A549 (cell line): ENCODE measurements around the gene MCM7. TPM values are rescaled to one million over a fixed set of nuclear protein-coding genes. Genes with fewer than 3 reads are reported as not detected.

ENCODE experiments used
- ATAC-seq, 2 experiments: fragments of 200-7000 bp in 1 of 2; fragments of >200 bp in 1 of 2; cut with Nextera tagmentation in 1 of 2; cut with Tn5 transposase in 1 of 2; 3 replicates each; pipeline versions ENCODE4 v1.8.0 to v1.9.1; 2018 to 2020; ENCODE audit warnings: mild to moderate bottlenecking in 1 of 2, moderate library complexity in 1 of 2
- CTCF ChIA-PET: fragments of 300-600 bp; sonication (Branson Sonifier 250); formaldehyde crosslinking; extraction: SDS; loops from one replicate; lab custom pipeline; 2021; ENCODE audit warnings: antibody characterized with exemption, inconsistent platforms; lab: Yijun Ruan, JAX
- POLR2A ChIA-PET: fragments of 350-600 bp; formaldehyde crosslinking; extraction: SDS; loops from one replicate; lab custom pipeline; 2021; ENCODE audit warnings: antibody characterized with exemption, inconsistent platforms; lab: Yijun Ruan, JAX
- DNase-seq, 2 experiments: peaks; one replicate each; pipeline versions ENCODE4 v3.0.0 to v3.0.0-alpha.2; 2011 to 2016; ENCODE audit warnings: low read depth in 1 of 2, low spot score in 1 of 2
- FAIRE-seq: peaks from 2 replicates; lab custom pipeline; 2011; peaks lifted over from hg19 to GRCh38; lab: Jason Lieb, UNC
- H3K27ac ChIP-seq, 2 experiments: fragments of >200 bp; sonication (Bioruptor Twin); formaldehyde crosslinking; 3 replicates each; pipeline ENCODE4 v1.5.1; 2016 to 2017
- H3K4me1 ChIP-seq: fragments of >200 bp; sonication (Bioruptor Twin); formaldehyde crosslinking; 3 replicates; pipeline ENCODE4 v1.6.1; 2016
- H3K4me2 ChIP-seq: fragments of >200 bp; sonication (Bioruptor Twin); formaldehyde crosslinking; 3 replicates; pipeline ENCODE4 v1.6.1; 2016
- H3K4me3 ChIP-seq: fragments of >200 bp; sonication (Bioruptor Twin); formaldehyde crosslinking; 3 replicates; pipeline ENCODE4 v1.5.1; 2016
- H3K9me3 ChIP-seq: fragments of >200 bp; sonication (Bioruptor Twin); formaldehyde crosslinking; 3 replicates; pipeline ENCODE4 v1.6.1; 2016
- CEBPB ChIP-seq, 2 experiments: fragments of >200 bp in 1 of 2; sonication (Bioruptor Twin) in 1 of 2; formaldehyde crosslinking in 1 of 2; IDR thresholded peaks; 2 replicates each; pipeline ENCODE4 v1.6.1; 2012 to 2016
- CHD4 ChIP-seq: fragments of 200-600 bp; sonication (generic); IDR thresholded peaks from 2 replicates; pipeline ENCODE4 v1.6.1; 2016; ENCODE audit warnings: antibody characterized with exemption, mild to moderate bottlenecking, borderline replicate concordance
- CTCF ChIP-seq: fragments of >200 bp; sonication (Bioruptor Twin); formaldehyde crosslinking; IDR thresholded peaks from 3 replicates; pipeline ENCODE4 v1.5.1; 2016
- EHMT2 ChIP-seq: fragments of 200-600 bp; sonication (generic); IDR thresholded peaks from 2 replicates; pipeline ENCODE4 v1.6.1; 2016; ENCODE audit warnings: antibody characterized with exemption, low read depth, mild to moderate bottlenecking, moderate library complexity
- GATA3 ChIP-seq: IDR thresholded peaks from 2 replicates; pipeline ENCODE4 v1.6.1; 2012; ENCODE audit warnings: borderline replicate concordance
- HDAC2 ChIP-seq: fragments of 200-600 bp; sonication (generic); IDR thresholded peaks from 2 replicates; pipeline ENCODE4 v1.6.1; 2016
- HEYL ChIP-seq: fragments of 250-450 bp; sonication (Bioruptor Pico); IDR thresholded peaks from 2 replicates; pipeline ENCODE4 v1.8.0; 2021; ENCODE audit warnings: mild to moderate bottlenecking, moderate library complexity
- HOXA7 ChIP-seq: fragments of 250-450 bp; sonication (Bioruptor Pico); IDR thresholded peaks from 2 replicates; pipeline ENCODE4 v1.5.0; 2020; ENCODE audit warnings: mild to moderate bottlenecking, moderate library complexity
- HOXB13 ChIP-seq: fragments of 250-450 bp; sonication (Bioruptor Pico); IDR thresholded peaks from 2 replicates; pipeline ENCODE4 v1.5.0; 2020; ENCODE audit warnings: low read depth, mild to moderate bottlenecking, moderate library complexity
- HOXB5 ChIP-seq: fragments of 250-450 bp; sonication (Bioruptor Pico); IDR thresholded peaks from 2 replicates; pipeline ENCODE4 v1.5.0; 2020; ENCODE audit warnings: mild to moderate bottlenecking, moderate library complexity
- KDM1A ChIP-seq: fragments of 200-600 bp; sonication (generic); IDR thresholded peaks from 2 replicates; pipeline ENCODE4 v1.6.1; 2016; ENCODE audit warnings: low read depth, mild to moderate bottlenecking
- MAX ChIP-seq: IDR thresholded peaks from 2 replicates; pipeline ENCODE4 v1.6.1; 2012
- MAZ ChIP-seq: fragments of 150-350 bp; IDR thresholded peaks from 2 replicates; pipeline ENCODE4 v1.6.1; 2014; ENCODE audit warnings: antibody characterized with exemption, low read depth, low read length, borderline replicate concordance
- NFE2L2 ChIP-seq: fragments of 150-350 bp; conservative IDR thresholded peaks from 2 replicates; pipeline ENCODE4 v1.6.1; 2014; ENCODE audit warnings: low read length
- NPAS2 ChIP-seq: fragments of 250-450 bp; sonication (Bioruptor Pico); IDR thresholded peaks from 2 replicates; pipeline ENCODE4 v1.8.0; 2022; ENCODE audit warnings: mild to moderate bottlenecking, moderate library complexity, borderline replicate concordance
- RAD21 ChIP-seq, 2 experiments: fragments of >200 bp in 1 of 2; sonication (Bioruptor Twin) in 1 of 2; formaldehyde crosslinking in 1 of 2; IDR thresholded peaks in 1 of 2; conservative IDR thresholded peaks in 1 of 2; 2 replicates in 1 of 2; 3 replicates in 1 of 2; pipeline ENCODE4 v1.6.1; 2012 to 2018; ENCODE audit warnings: inconsistent platforms in 1 of 2
- RARB ChIP-seq: fragments of 250-450 bp; sonication (Bioruptor Pico); IDR thresholded peaks from 2 replicates; pipeline ENCODE4 v1.8.0; 2021; ENCODE audit warnings: mild to moderate bottlenecking, moderate library complexity
- RCOR1 ChIP-seq: fragments of 150-350 bp; IDR thresholded peaks from 2 replicates; pipeline ENCODE4 v1.6.1; 2014; ENCODE audit warnings: antibody characterized with exemption, low read length, low read depth
- SREBF2 ChIP-seq: fragments of 450-650 bp; IDR thresholded peaks from 2 replicates; pipeline ENCODE4 v1.6.1; 2014; ENCODE audit warnings: mild to moderate bottlenecking, moderate library complexity
- TFCP2L1 ChIP-seq: fragments of 250-450 bp; sonication (Bioruptor Pico); IDR thresholded peaks from 2 replicates; pipeline ENCODE4 v1.5.0; 2021; ENCODE audit warnings: mild to moderate bottlenecking
- USF2 ChIP-seq: fragments of 450-650 bp; IDR thresholded peaks from 2 replicates; pipeline ENCODE4 v1.6.1; 2014; ENCODE audit warnings: antibody characterized with exemption
- WGBS: methylation state at CpG from one replicate; pipeline ENCODE4 v1.1.6; 2017; ENCODE audit errors: missing lambda C conversion rate; 5-methylcytosine and 5-hydroxymethylcytosine counted together
- polyA plus RNA-seq, 4 experiments: library from polyadenylated mRNA; depleted of rRNA in 3 of 4; stranded (reverse); fragments of >200 nt; fragmentation: RNase III in 1 of 4; extraction: RNeasy Plus Mini Kit Qiagen cat#74134 plus additional on column Dnase treatment in 1 of 4; gene quantifications; 2 replicates in 3 of 4; 3 replicates in 1 of 4; pipeline ENCODE4 v1.2.3, GENCODE V29; 2011 to 2017

The MCM7 gene
- polyA plus RNA-seq, 2 of the 4 experiments (the other 2 are of a cell fraction): 145 to 287 TPM

- Histone ChIP-seq H3K4me3 (no peak overlapping the region), H3K4me2 (no peak overlapping the region), H3K9me3 (no peaks in the 10 kb centered on the region), H3K27ac (no peak overlapping the region), H3K4me1 (no peaks in the 10 kb centered on the region)
- ATAC-seq (peak; percentile 42 to 67; a peak in 3 of 6 replicates), DNase-seq (no peak), FAIRE-seq (no peak)
- WGBS: 87% methylated on average over 12 of the region's 12 CpGs
- CTCF ChIA-PET: interaction anchor here (0.6 kb wide), 1 partner anchor 174 kb away, joined by 4 read pairs; no protein-coding TSS in a partner anchor
- TF ChIP-seq RCOR1 (no peak), EHMT2 (no peak), SREBF2 (no peak), RAD21 (conservative IDR thresholded peaks at IDR 0.05 in 1 of 2, IDR thresholded peaks at IDR 0.05 in 1 of 2) (no peak), CTCF (no peak), USF2 (no peak), NPAS2 (CRISPR knock-in tag) (no peak), MAX (no peak), CEBPB (IDR thresholded peaks at IDR 0.05) (no peak), HOXB5 (no peak), HOXB13 (CRISPR knock-in tag) (no peak), HEYL (no peak)
- TF ChIP-seq, all 56 proteins: peak for 0
- POLR2A ChIA-PET: no interaction called here
Measured at GRCh38 chr7:100109521-100110163, 8.4 kb upstream of the MCM7 start.

- CTCF ChIA-PET: no interaction called here
- Histone ChIP-seq H3K4me2 (no peak overlapping the region), H3K9me3 (no peaks in the 10 kb centered on the region)
- TF ChIP-seq KDM1A (no peak), MAZ (no peak), GATA3 (no peak), HOXB13 (CRISPR knock-in tag) (no peak), USF2 (no peak), HDAC2 (no peak), HOXA7 (no peak), CHD4 (no peak), CEBPB (IDR thresholded peaks at IDR 0.05) (no peak), RARB (CRISPR knock-in tag) (no peak)
- TF ChIP-seq, all 56 proteins: peak for 0
- 87% methylated on average over 11 of the region's 11 CpGs for WGBS
- Histone ChIP-seq H3K4me1 (peaks cover 1% of the 10 kb centered on the region), H3K27ac (no peak overlapping the region; a peak in 1 of 6 replicates), H3K4me3 (no peak overlapping the region)
- no peak for DNase-seq
- FAIRE-seq: no peak
- ATAC-seq: no peak
- POLR2A ChIA-PET: no interaction called here
Measured at GRCh38 chr7:100107890-100108289, 6.7 kb upstream of the MCM7 start.

- WGBS: 95% methylated on average over 25 of the region's 25 CpGs
- TF ChIP-seq TFCP2L1 (CRISPR knock-in tag) (no peak), NFE2L2 (no peak), NPAS2 (CRISPR knock-in tag) (no peak), HDAC2 (no peak), HOXB13 (CRISPR knock-in tag) (no peak)
- TF ChIP-seq, all 56 proteins: peak for 0
- no peak overlapping the region; a peak in 1 of 6 replicates for H3K27ac ChIP-seq
- peaks cover 8% of the 10 kb centered on the region for H3K4me1 ChIP-seq
- POLR2A ChIA-PET: no interaction called here
- H3K4me2 ChIP-seq: no peak overlapping the region
- FAIRE-seq (no peak), DNase-seq (no peak), ATAC-seq (no peak)
- CTCF ChIA-PET: no interaction called here
- no peak overlapping the region for H3K4me3 ChIP-seq
- H3K9me3 ChIP-seq: no peaks in the 10 kb centered on the region
Measured at GRCh38 chr7:100107125-100107737, 6.0 kb upstream of the MCM7 start.
